GM12878 (cell line): ENCODE results near the gene CIPC. TPM values are rescaled to one million over a fixed set of nuclear protein-coding genes. Genes with fewer than 3 reads are reported as not detected.

Source experiments
- ATAC-seq: fragments of 200-7000 bp; cut with Tn5 transposase; 3 replicates; pipeline ENCODE4 v1.9.1; 2020; ENCODE audit warnings: mild to moderate bottlenecking, moderate library complexity
- BruUV-seq: library from RNA; stranded (reverse); fragments of 400-500 nt; replicated peaks from 2 replicates; lab custom pipeline; 2021; lab: Mats Ljungman, UMichigan
- CTCF ChIA-PET: fragments of 300-600 bp; sonication (Branson Sonifier 250); formaldehyde crosslinking; extraction: SDS; loops from one replicate; lab custom pipeline; 2021; ENCODE audit warnings: inconsistent platforms; lab: Yijun Ruan, JAX
- POLR2A ChIA-PET: fragments of 350-600 bp; formaldehyde crosslinking; extraction: SDS; loops from one replicate; lab custom pipeline; 2021; ENCODE audit warnings: inconsistent platforms; lab: Charles Lee
- RAD21 ChIA-PET: fragments of 300-600 bp; sonication (Branson Sonifier 250); formaldehyde crosslinking; loops from one replicate; lab custom pipeline; 2023; ENCODE audit warnings: antibody characterized with exemption; ENCODE audit not compliant: unreplicated experiment; lab: Charles Lee
- SMC1A ChIA-PET: fragments of 300-600 bp; sonication (Branson Sonifier 250); formaldehyde crosslinking; loops from one replicate; lab custom pipeline; 2023; ENCODE audit not compliant: unreplicated experiment, uncharacterized antibody; lab: Charles Lee
- DNase-seq: peaks from one replicate; pipeline ENCODE4 v3.0.0-alpha.2; 2011; ENCODE audit warnings: low read depth, low spot score
- FAIRE-seq: peaks from 3 replicates; lab custom pipeline; 2011; peaks lifted over from hg19 to GRCh38; lab: Jason Lieb, UNC
- H2AFZ ChIP-seq: 2 replicates; pipeline ENCODE4 v1.6.0; 2011; ENCODE audit warnings: low read depth, low read length, control low read depth; ENCODE audit not compliant: control insufficient read depth
- H3K27ac ChIP-seq: 2 replicates; pipeline ENCODE4 v1.5.1; 2011; ENCODE audit warnings: control low read depth; ENCODE audit not compliant: control insufficient read depth, insufficient read depth
- H3K27me3 ChIP-seq, 2 experiments: replicated peaks in 1 of 2; 2 replicates each; pipeline versions ENCODE4 v1.6.0 to v1.6.1; 2011; ENCODE audit warnings: low read length in 1 of 2; ENCODE audit not compliant: control insufficient read depth in 2 of 2, insufficient read depth in 2 of 2
- H3K36me3 ChIP-seq, 2 experiments: 2 replicates each; pipeline ENCODE4 v1.5.1; 2011; ENCODE audit warnings: low read length in 1 of 2; ENCODE audit not compliant: control insufficient read depth in 2 of 2, insufficient read depth in 2 of 2
- H3K4me1 ChIP-seq: 2 replicates; pipeline ENCODE4 v1.6.1; 2011; ENCODE audit warnings: mild to moderate bottlenecking, low read length, moderate library complexity, mixed read lengths; ENCODE audit not compliant: control insufficient read depth, insufficient read depth
- H3K4me2 ChIP-seq: 2 replicates; pipeline ENCODE4 v1.6.0; 2011; ENCODE audit warnings: control low read depth; ENCODE audit not compliant: control insufficient read depth, insufficient read depth
- H3K4me3 ChIP-seq: fragments of 200-600 bp; sonication (generic); 2 replicates; pipeline ENCODE4 v1.5.1; 2016
- H3K79me2 ChIP-seq: 2 replicates; pipeline ENCODE4 v1.6.0; 2011; ENCODE audit warnings: low read length; ENCODE audit not compliant: control insufficient read depth, insufficient read depth
- H3K9ac ChIP-seq: 2 replicates; pipeline ENCODE4 v1.8.0; 2011; ENCODE audit warnings: low read length, control low read depth, mixed read lengths; ENCODE audit not compliant: control insufficient read depth, insufficient read depth
- H3K9me3 ChIP-seq: replicated peaks from 3 replicates; pipeline ENCODE4 v1.5.1; 2011; ENCODE audit warnings: mild to moderate bottlenecking, low read length; ENCODE audit not compliant: control insufficient read depth, insufficient read depth
- H4K20me1 ChIP-seq: 2 replicates; pipeline ENCODE4 v1.6.0; 2011; ENCODE audit not compliant: control insufficient read depth, insufficient read depth
- ATF3 ChIP-seq: IDR thresholded peaks from 2 replicates; pipeline ENCODE4 v1.6.1; 2011; ENCODE audit warnings: low read depth, mild to moderate bottlenecking, low read length, moderate library complexity, borderline replicate concordance; ENCODE audit errors: extremely low read depth
- BRCA1 ChIP-seq: IDR thresholded peaks from 2 replicates; pipeline ENCODE4 v1.6.1; 2011; ENCODE audit warnings: low read depth, low read length, improper control_type of control experiment
- FOXK2 ChIP-seq: fragments of 450-650 bp; IDR thresholded peaks from 2 replicates; pipeline ENCODE4 v1.6.1; 2017; ENCODE audit warnings: mild to moderate bottlenecking, moderate library complexity
- HSF1 ChIP-seq: fragments of 150-350 bp; IDR thresholded peaks from 2 replicates; pipeline ENCODE4 v1.6.1; 2014; ENCODE audit warnings: mild to moderate bottlenecking, low read depth, low read length
- IRF5 ChIP-seq: fragments of 450-650 bp; IDR thresholded peaks from 2 replicates; pipeline ENCODE4 v1.6.1; 2017; ENCODE audit warnings: borderline replicate concordance
- KDM1A ChIP-seq: fragments of 200-600 bp; sonication (generic); IDR thresholded peaks from 2 replicates; pipeline ENCODE4 v1.6.1; 2016; ENCODE audit warnings: borderline replicate concordance
- MEF2B ChIP-seq: fragments of 450-650 bp; IDR thresholded peaks from 2 replicates; pipeline ENCODE4 v1.6.1; 2018; ENCODE audit warnings: mild to moderate bottlenecking, moderate library complexity; ENCODE audit not compliant: partially characterized antibody, poor library complexity, severe bottlenecking
- NKRF ChIP-seq: fragments of 450-650 bp; conservative IDR thresholded peaks from 2 replicates; pipeline ENCODE4 v1.6.1; 2017; ENCODE audit warnings: mild to moderate bottlenecking, moderate library complexity
- PKNOX1 ChIP-seq: fragments of 450-650 bp; IDR thresholded peaks from 2 replicates; pipeline ENCODE4 v1.6.1; 2016; ENCODE audit warnings: mild to moderate bottlenecking
- RAD51 ChIP-seq: fragments of 450-650 bp; IDR thresholded peaks from 2 replicates; pipeline ENCODE4 v1.6.1; 2016; ENCODE audit warnings: moderate library complexity, mild to moderate bottlenecking, inconsistent platforms
- TARDBP ChIP-seq: IDR thresholded peaks from 2 replicates; pipeline ENCODE4 v1.6.1; 2016; ENCODE audit warnings: borderline replicate concordance
- TCF7 ChIP-seq: IDR thresholded peaks from 2 replicates; pipeline ENCODE4 v1.6.1; 2014; ENCODE audit warnings: antibody characterized with exemption, borderline replicate concordance
- WGBS: methylation state at CpG from one replicate; pipeline ENCODE4 v1.1.6; 2016; ENCODE audit warnings: low lambda C conversion rate; ENCODE audit not compliant: insufficient replicate concordance, insufficient coverage; ENCODE audit errors: missing lambda C conversion rate; 5-methylcytosine and 5-hydroxymethylcytosine counted together
- in situ Hi-C: fragments of 300-500 bp; cut with MboI; formaldehyde crosslinking; loops from 9 replicates; pipeline ENCODE4 v1.14.3; 2018; ENCODE audit warnings: mixed read lengths
- intact Hi-C: fragments of 100-400 bp; cut with micrococcal nuclease; formaldehyde crosslinking; loops from one replicate; pipeline ENCODE4 v1.14.2; 2022; ENCODE audit not compliant: unreplicated experiment
- polyA plus RNA-seq, 11 experiments: library from polyadenylated mRNA; depleted of rRNA in 4 of 11; unstranded in 6 of 11; stranded (reverse) in 5 of 11; fragments of >200 nt; fragmentation: Nextera tagmentation in 4 of 11; fragmentation: Illumina TruSeq in 1 of 11; extraction: Ambion mirVana in 4 of 11; extraction: Trizol in 1 of 11; gene quantifications; 1 replicate in 1 of 11; 2 replicates in 10 of 11; pipeline versions ENCODE4 v1.2.1 to v1.2.3, GENCODE V29; 2011 to 2016; ENCODE audit warnings: inconsistent platforms in 2 of 11, missing spikeins in 2 of 11, low read depth in 1 of 11
- total RNA-seq, 4 experiments: library from RNA; depleted of rRNA in 3 of 4; stranded (reverse); fragments of >200 nt in 3 of 4; fragmentation: Illumina TruSeq in 1 of 4; extraction: Trizol in 1 of 4; gene quantifications; 2 replicates each; pipeline versions ENCODE4 v1.2.1 to v1.2.3, GENCODE V29; 2013 to 2021

Gene CIPC
- total and polyA plus RNA-seq, 10 of the 15 experiments (the other 5 are each of a cell fraction or from before 2014, with no cell fraction given): 5.6 to 29.5 (median 16.5) TPM

GRCh38 chr14:77158882-77159255, 60.8 kb downstream of the CIPC start:
- Histone ChIP-seq H3K27ac (no peak overlapping the region), H3K9me3 (no peaks in the 10 kb centered on the region), H3K79me2 (no peaks in the 10 kb centered on the region), H3K4me2 (no peak overlapping the region), H2AFZ (no peak overlapping the region), H3K4me1 (no peaks in the 10 kb centered on the region), H3K27me3 (no peaks in the 10 kb centered on the region; a peak in 1 of 4 replicates), H4K20me1 (no peaks in the 10 kb centered on the region), H3K9ac (no peak overlapping the region), H3K36me3 (no peaks in the 10 kb centered on the region), H3K4me3 (no peak overlapping the region)
- no peak for TF ChIP-seq RAD51
- no peak for TF ChIP-seq KDM1A
- TF ChIP-seq NKRF: no peak
- TF ChIP-seq TARDBP: no peak
- no peak for TF ChIP-seq BRCA1
- TF ChIP-seq MEF2B: no peak
- ChIA-PET POLR2A (no interaction called here), SMC1A (no interaction called here), RAD21 (no interaction called here), CTCF (interaction anchor here (0.8 to 1.5 kb wide), 3 partner anchors 9 to 54 kb away, joined by 3 to 4 read pairs (median 3); no protein-coding TSS in a partner anchor)
- FAIRE-seq (no peak), ATAC-seq (no peak), DNase-seq (no peak)
- intact Hi-C loops: loop anchor here (10.0 kb wide), 1 partner anchor 386 kb away; no protein-coding TSS in a partner anchor
- BruUV-seq: no TSS peak
- 61% methylated on average over 2 of the region's 2 CpGs for WGBS
- in situ Hi-C loops: no loop called here

GRCh38 chr14:77161011-77161410, 63.0 kb downstream of the CIPC start:
- in situ Hi-C loops: no loop called here

More at GRCh38 chr14:77161011-77161410, 63.0 kb downstream of the CIPC start:
- Histone ChIP-seq H4K20me1 (no peaks in the 10 kb centered on the region), H3K27me3 (no peaks in the 10 kb centered on the region), H2AFZ (no peak overlapping the region), H3K4me2 (no peak overlapping the region), H3K4me3 (no peak overlapping the region), H3K4me1 (no peaks in the 10 kb centered on the region), H3K27ac (no peak overlapping the region), H3K36me3 (no peaks in the 10 kb centered on the region), H3K9me3 (no peaks in the 10 kb centered on the region), H3K79me2 (no peaks in the 10 kb centered on the region), H3K9ac (no peak overlapping the region)
- no TSS peak for BruUV-seq
- POLR2A ChIA-PET: no interaction called here
- ATAC-seq (no peak), FAIRE-seq (no peak), DNase-seq (no peak)
- TF ChIP-seq ATF3: no peak
- no peak for TF ChIP-seq HSF1
- no peak for TF ChIP-seq IRF5
- TF ChIP-seq FOXK2: no peak
- no peak for TF ChIP-seq TCF7
- TF ChIP-seq PKNOX1: no peak
- RAD21 ChIA-PET: no interaction called here
- intact Hi-C loops: no loop called here
- SMC1A ChIA-PET: no interaction called here
- CTCF ChIA-PET: no interaction called here
- WGBS: 26% methylated on average over 4 of the region's 4 CpGs
